GM18951 (cell line): ENCODE data around the gene CCDC61.

ENCODE experiments used
- POLR2A ChIP-seq: IDR thresholded peaks from 4 replicates; pipeline ENCODE4 v1.6.1; 2011; ENCODE audit warnings: mild to moderate bottlenecking; ENCODE audit not compliant: insufficient read length, insufficient read depth; ENCODE audit errors: extremely low read depth
- in situ Hi-C: fragments of 300-500 bp; cut with MboI; formaldehyde crosslinking; loops from one replicate; pipeline ENCODE4 v1.12.0; 2022; ENCODE audit warnings: low sequenced_read_pairs, mixed read lengths, inconsistent platforms; ENCODE audit not compliant: unreplicated experiment

The CCDC61 gene

GRCh38 chr19:46014941-46015686, 19.8 kb downstream of the CCDC61 start:
- in situ Hi-C loops, result no loop called here
- no peak for TF ChIP-seq POLR2A

- no peak for TF ChIP-seq POLR2A
- in situ Hi-C loops, result no loop called here
These were observed 20.6 kb downstream of the CCDC61 start for GRCh38 chr19:46015687-46016425.

- in situ Hi-C loops, result no loop called here
- TF ChIP-seq POLR2A, result no peak
These were observed 21.3 kb downstream of the CCDC61 start for GRCh38 chr19:46016426-46017094.

GRCh38 chr19:46017095-46017429, 21.8 kb downstream of the CCDC61 start:
- in situ Hi-C loops, result no loop called here
- no peak for TF ChIP-seq POLR2A

- no peak for TF ChIP-seq POLR2A
- in situ Hi-C loops, result no loop called here
These were observed 22.8 kb downstream of the CCDC61 start for GRCh38 chr19:46017874-46018675.

GRCh38 chr19:46018729-46019251, 23.5 kb downstream of the CCDC61 start:
- in situ Hi-C loops, result no loop called here
- TF ChIP-seq POLR2A, result no peak

- in situ Hi-C loops, result no loop called here
- TF ChIP-seq POLR2A, result no peak
These were observed 24.0 kb downstream of the CCDC61 start for GRCh38 chr19:46019270-46019669.

- TF ChIP-seq POLR2A, result no peak
- in situ Hi-C loops, result no loop called here
These were observed 25.5 kb downstream of the CCDC61 start for GRCh38 chr19:46020819-46021125.

GRCh38 chr19:46021531-46022041, 26.3 kb downstream of the CCDC61 start:
- TF ChIP-seq POLR2A, result no peak
- in situ Hi-C loops, result no loop called here

- TF ChIP-seq POLR2A, result no peak
- in situ Hi-C loops, result no loop called here
These were observed 26.8 kb downstream of the CCDC61 start for GRCh38 chr19:46022061-46022430.

GRCh38 chr19:46022431-46023310, 27.4 kb downstream of the CCDC61 start, which contains the start of gene PGLYRP1:
Gene PGLYRP1 (minus strand): TSS chr19:46023053. CDS start chr19:46023021, 32 bp downstream.
- no peak for TF ChIP-seq POLR2A
- in situ Hi-C loops, result no loop called here

- in situ Hi-C loops, result no loop called here
- TF ChIP-seq POLR2A, result no peak
These were observed 28.1 kb downstream of the CCDC61 start for GRCh38 chr19:46023311-46023779.
